CD4-positive, alpha-beta memory T cell (primary cell): ENCODE measurements around the gene CEP72. TPM values are rescaled to one million over a fixed set of nuclear protein-coding genes. Genes with fewer than 3 reads are reported as not detected.

ENCODE experiments used
- CTCF ChIA-PET: fragments of 350-600 bp; sonication (Branson Sonifier 250); formaldehyde crosslinking; loops from one replicate; lab custom pipeline; 2021; ENCODE audit warnings: inconsistent platforms; ENCODE audit not compliant: partially characterized antibody; lab: Charles Lee
- POLR2A ChIA-PET: fragments of 350-600 bp; sonication (Branson Sonifier 250); formaldehyde crosslinking; loops from one replicate; lab custom pipeline; 2021; ENCODE audit not compliant: partially characterized antibody; lab: Charles Lee
- DNase-seq, 5 donors: peaks; one replicate each; pipeline versions ENCODE4 v3.0.0 to v3.0.0-alpha.2; 2020 to 2022; ENCODE audit warnings: mixed read lengths in 1 of 5
- H3K27ac ChIP-seq: one replicate; pipeline ENCODE4 v1.7.0; 2013; ENCODE audit warnings: low read depth, low read length
- H3K27me3 ChIP-seq: 2 replicates; pipeline ENCODE4 v1.7.0; 2013; ENCODE audit warnings: mild to moderate bottlenecking, low read length, moderate library complexity; ENCODE audit not compliant: insufficient read depth
- H3K36me3 ChIP-seq: 2 replicates; pipeline ENCODE4 v1.7.0; 2013; ENCODE audit warnings: mild to moderate bottlenecking, low read length, moderate library complexity; ENCODE audit not compliant: insufficient read depth
- H3K4me1 ChIP-seq: 2 replicates; pipeline ENCODE4 v1.7.0; 2013; ENCODE audit warnings: mild to moderate bottlenecking, low read length, moderate library complexity; ENCODE audit not compliant: insufficient read depth
- H3K4me3 ChIP-seq, 2 donors: one replicate each; pipeline ENCODE4 v1.7.0; 2013; ENCODE audit warnings: low read length in 2 of 2, mild to moderate bottlenecking in 1 of 2
- H3K9me3 ChIP-seq, 2 donors: one replicate each; pipeline ENCODE4 v1.7.0; 2013; ENCODE audit warnings: low read length in 2 of 2, control low read depth in 1 of 2; ENCODE audit not compliant: control insufficient read depth in 1 of 2
- H3K27ac Mint-ChIP-seq, 7 donors: one replicate each; pipeline ENCODE4 v1.8.0; 2020 to 2021; ENCODE audit warnings: mixed read lengths in 7 of 7, mild to moderate bottlenecking in 6 of 7, inconsistent platforms in 3 of 7, moderate library complexity in 3 of 7
- H3K27me3 Mint-ChIP-seq, 2 donors: one replicate each; pipeline ENCODE4 v1.8.0; 2020 to 2021; ENCODE audit warnings: mixed read lengths in 2 of 2
- H3K36me3 Mint-ChIP-seq, 2 donors: one replicate each; pipeline ENCODE4 v1.8.0; 2020 to 2021; ENCODE audit warnings: mixed read lengths in 2 of 2, inconsistent platforms in 1 of 2, mild to moderate bottlenecking in 1 of 2
- H3K4me1 Mint-ChIP-seq, 4 donors: one replicate each; pipeline ENCODE4 v1.8.0; 2020 to 2021; ENCODE audit warnings: mixed read lengths in 4 of 4, mild to moderate bottlenecking in 1 of 4
- H3K4me3 Mint-ChIP-seq, 8 donors: one replicate each; pipeline ENCODE4 v1.8.0; 2020 to 2021; ENCODE audit warnings: mixed read lengths in 8 of 8, mild to moderate bottlenecking in 7 of 8, moderate library complexity in 6 of 8, inconsistent platforms in 3 of 8
- H3K9me3 Mint-ChIP-seq, 8 donors: one replicate each; pipeline ENCODE4 v1.8.0; 2020 to 2021; ENCODE audit warnings: mixed read lengths in 8 of 8, mild to moderate bottlenecking in 5 of 8, inconsistent platforms in 3 of 8, moderate library complexity in 1 of 8
- intact Hi-C: fragments of 100-400 bp; cut with micrococcal nuclease; formaldehyde crosslinking; loops from one replicate; pipeline ENCODE4 v1.15.1; 2023
- polyA plus RNA-seq, 2 donors: library from polyadenylated mRNA; unstranded; fragments of 300-500 nt; fragmentation: Illumina TruSeq; gene quantifications; one replicate each; pipeline ENCODE4 v1.2.3, GENCODE V29; 2021
- total RNA-seq, 2 experiments: library from RNA; stranded (reverse); gene quantifications; one replicate each; pipeline ENCODE4 v1.2.3, GENCODE V29; 2021

CEP72 gene
- total and polyA plus RNA-seq, 4 experiments from 2014 or later: 2.5 to 28.0 (median 16.2) TPM

GRCh38 chr5:670396-671270, 58.5 kb downstream of the CEP72 start:
- H3K36me3 Mint-ChIP-seq: peaks cover 10 to 11% of the 10 kb centered on the region in 2 donors
- peak overlapping the region in 2 of 7 donors; percentile 17 to 36 for H3K27ac Mint-ChIP-seq
- ChIA-PET CTCF (interaction anchor here (1.1 to 3.7 kb wide), 9 partner anchors 17 to 243 kb away, joined by 3 to 21 read pairs (median 4); no protein-coding TSS in a partner anchor), POLR2A (no interaction called here)
- H3K27me3 Mint-ChIP-seq: peaks cover 0 to 3% of the 10 kb centered on the region in 2 donors
- H3K4me1 Mint-ChIP-seq: peaks cover 7 to 26% (median 13%) of the 10 kb centered on the region in 4 donors
- intact Hi-C loops: loop anchor here (2.0 to 10.0 kb wide), 2 partner anchors 232 to 334 kb away; partner anchors contain the start of gene NKD2
- peaks cover 29% of the 10 kb centered on the region for H3K4me1 ChIP-seq
- no peak overlapping the region for H3K4me3 ChIP-seq
- no peaks in the 10 kb centered on the region for H3K36me3 ChIP-seq
- H3K9me3 Mint-ChIP-seq: no peaks in the 10 kb centered on the region
- no peak overlapping the region for H3K27ac ChIP-seq
- H3K27me3 ChIP-seq: no peaks in the 10 kb centered on the region
- H3K9me3 ChIP-seq: no peaks in the 10 kb centered on the region
- H3K4me3 Mint-ChIP-seq: no peak overlapping the region
- DNase-seq: peak in 1 of 5 donors; percentile 31

GRCh38 chr5:671459-672328, 59.6 kb downstream of the CEP72 start:
- peak; percentile 73 to 80 (median 77) for DNase-seq
- ChIA-PET POLR2A (no interaction called here), CTCF (interaction anchor here (1.1 to 3.7 kb wide), 6 partner anchors 18 to 230 kb away, joined by 3 to 21 read pairs (median 6); no protein-coding TSS in a partner anchor)
- Mint-ChIP-seq H3K36me3 (peaks cover 10% of the 10 kb centered on the region in 2 donors), H3K9me3 (peaks cover 0 to 2% (median 0%) of the 10 kb centered on the region in 8 donors), H3K27me3 (peaks cover 0 to 3% of the 10 kb centered on the region in 2 donors), H3K4me3 (peak overlapping the region in 5 of 8 donors; percentile 79 to 92 (median 82)), H3K4me1 (peaks cover 7 to 26% (median 13%) of the 10 kb centered on the region in 4 donors), H3K27ac (peak overlapping the region; percentile 29 to 100 (median 99))
- no peaks in the 10 kb centered on the region for H3K36me3 ChIP-seq
- intact Hi-C loops: loop anchor here (2.0 to 10.0 kb wide), 3 partner anchors 21 to 333 kb away; partner anchors contain the start of genes NKD2 and TPPP
- no peaks in the 10 kb centered on the region for H3K27me3 ChIP-seq
- H3K4me1 ChIP-seq: peaks cover 29% of the 10 kb centered on the region
- no peaks in the 10 kb centered on the region for H3K9me3 ChIP-seq
- H3K4me3 ChIP-seq: peak overlapping the region in 1 of 2 donors; percentile 4
- peak overlapping the region; percentile 59 for H3K27ac ChIP-seq

GRCh38 chr5:672329-673160, 60.4 kb downstream of the CEP72 start:
- Histone ChIP-seq H3K36me3 (no peaks in the 10 kb centered on the region), H3K27ac (peak overlapping the region; percentile 59), H3K4me1 (peaks cover 29% of the 10 kb centered on the region), H3K9me3 (no peaks in the 10 kb centered on the region), H3K4me3 (peak overlapping the region in 1 of 2 donors; percentile 4), H3K27me3 (no peaks in the 10 kb centered on the region)
- ChIA-PET CTCF (interaction anchor here (1.2 to 2.3 kb wide), 5 partner anchors 19 to 233 kb away, joined by 3 to 13 read pairs (median 5); no protein-coding TSS in a partner anchor), POLR2A (interaction anchor here (0.8 kb wide), 1 partner anchor 38 kb away, joined by 3 read pairs; no protein-coding TSS in a partner anchor)
- Mint-ChIP-seq H3K4me1 (peaks cover 7 to 23% (median 10%) of the 10 kb centered on the region in 4 donors), H3K36me3 (peaks cover 1 to 4% of the 10 kb centered on the region in 2 donors), H3K4me3 (peak overlapping the region; percentile 78 to 92 (median 82)), H3K27ac (peak overlapping the region; percentile 98 to 100 (median 99)), H3K9me3 (peaks cover 0 to 2% (median 0%) of the 10 kb centered on the region in 8 donors), H3K27me3 (peaks cover 0 to 3% of the 10 kb centered on the region in 2 donors)
- intact Hi-C loops: loop anchor here (2.0 to 10.0 kb wide), 2 partner anchors 20 to 332 kb away; partner anchors contain the start of genes NKD2 and TPPP
- DNase-seq: peak; percentile 89 to 97 (median 91)

- Histone ChIP-seq H3K27me3 (no peaks in the 10 kb centered on the region), H3K36me3 (no peaks in the 10 kb centered on the region), H3K4me3 (peak overlapping the region in 1 of 2 donors; percentile 4), H3K4me1 (peaks cover 29% of the 10 kb centered on the region), H3K27ac (peak overlapping the region; percentile 59), H3K9me3 (no peaks in the 10 kb centered on the region)
- ChIA-PET POLR2A (interaction anchor here (0.8 kb wide), 1 partner anchor 37 kb away, joined by 3 read pairs; no protein-coding TSS in a partner anchor), CTCF (interaction anchor here (1.4 to 2.0 kb wide), 2 partner anchors 229 to 232 kb away, joined by 3 to 13 read pairs; no protein-coding TSS in a partner anchor)
- Mint-ChIP-seq H3K9me3 (peaks cover 0 to 2% (median 0%) of the 10 kb centered on the region in 8 donors), H3K4me3 (peak overlapping the region; percentile 78 to 92 (median 82)), H3K27me3 (peaks cover 0 to 3% of the 10 kb centered on the region in 2 donors), H3K4me1 (peaks cover 6 to 22% (median 9%) of the 10 kb centered on the region in 4 donors), H3K36me3 (peaks cover 0 to 3% of the 10 kb centered on the region in 2 donors), H3K27ac (peak overlapping the region; percentile 98 to 100 (median 99))
- peak in 1 of 5 donors; percentile 35 for DNase-seq
- intact Hi-C loops: loop anchor here (2.0 to 10.0 kb wide), 2 partner anchors 20 to 332 kb away; partner anchors contain the start of genes NKD2 and TPPP
These were observed 61.2 kb downstream of the CEP72 start for GRCh38 chr5:673161-673830.

- no peak overlapping the region for H3K4me3 ChIP-seq
- ChIA-PET POLR2A (no interaction called here), CTCF (interaction anchor here (1.4 to 2.0 kb wide), 2 partner anchors 228 to 231 kb away, joined by 3 to 13 read pairs; no protein-coding TSS in a partner anchor)
- H3K36me3 ChIP-seq: no peaks in the 10 kb centered on the region
- no peaks in the 10 kb centered on the region for H3K9me3 ChIP-seq
- DNase-seq: peak in 1 of 5 donors; percentile 41
- no peaks in the 10 kb centered on the region for H3K27me3 ChIP-seq
- intact Hi-C loops: loop anchor here (2.0 to 10.0 kb wide), 2 partner anchors 19 to 331 kb away; partner anchors contain the start of genes NKD2 and TPPP
- peak overlapping the region; percentile 59 for H3K27ac ChIP-seq
- H3K36me3 Mint-ChIP-seq: peaks cover 0 to 3% of the 10 kb centered on the region in 2 donors
- peaks cover 0 to 3% of the 10 kb centered on the region in 2 donors for H3K27me3 Mint-ChIP-seq
- peaks cover 6 to 22% (median 9%) of the 10 kb centered on the region in 4 donors for H3K4me1 Mint-ChIP-seq
- no peak overlapping the region for H3K4me3 Mint-ChIP-seq
- H3K4me1 ChIP-seq: peaks cover 29% of the 10 kb centered on the region
- peaks cover 0 to 2% (median 0%) of the 10 kb centered on the region in 8 donors for H3K9me3 Mint-ChIP-seq
- H3K27ac Mint-ChIP-seq: peak overlapping the region in 6 of 7 donors; percentile 27 to 88 (median 76)
These were observed 61.9 kb downstream of the CEP72 start for GRCh38 chr5:673831-674629.
